Measurements from ENCODE around the gene TMEM234.
A peak's percentile ranks its signal among the peaks of the same experiment; 100 is the strongest.

TMEM234 gene

DNA sequence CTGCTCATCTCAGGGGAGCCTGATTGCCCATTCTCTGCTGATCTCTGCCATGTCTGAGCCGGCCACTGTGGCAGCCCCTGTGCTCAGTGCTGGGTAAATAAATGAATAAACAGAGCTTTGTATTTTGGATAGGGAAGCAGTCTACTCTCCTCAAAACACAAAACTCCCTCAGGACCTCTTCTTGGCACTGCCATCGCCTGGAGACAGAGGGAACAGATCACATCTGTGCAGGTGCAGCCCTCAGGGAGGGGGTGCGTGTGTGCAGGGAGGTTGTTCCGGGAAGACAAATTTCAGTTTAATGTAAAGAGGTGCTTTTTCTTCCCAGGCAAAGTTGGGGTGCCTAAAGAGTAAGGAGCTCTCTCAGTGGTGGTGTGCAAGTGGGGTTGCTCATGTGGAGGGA lies 17.2 kb upstream of the TMEM234 start:
- no peak for DNase-seq

DNA sequence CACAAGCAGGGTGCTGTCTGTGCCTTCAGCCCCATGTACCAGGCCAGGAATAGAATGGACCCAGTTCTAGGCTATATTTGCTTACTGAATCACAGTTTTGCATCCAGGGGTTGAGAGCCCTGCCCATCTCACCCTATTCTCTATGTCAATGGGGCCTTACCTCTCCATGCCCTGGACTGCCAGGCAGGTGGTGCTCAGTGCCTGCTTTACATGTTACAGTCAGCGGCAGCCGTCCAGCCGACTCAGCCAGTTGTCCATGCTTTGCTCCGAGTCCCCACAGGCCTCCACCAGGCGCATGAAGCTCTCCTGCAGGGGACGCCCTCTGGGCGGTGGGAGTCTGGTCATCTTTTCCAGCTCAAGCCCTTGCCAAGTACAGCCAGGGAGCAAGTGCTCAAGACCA lies 12.6 kb upstream of the TMEM234 start:
- DNase-seq: no peak

GRCh38 chr1:32232558-32233304 lies 10.6 kb upstream of the TMEM234 start:
- no peak for DNase-seq

GRCh38 chr1:32231843-32232432 lies 9.8 kb upstream of the TMEM234 start:
- no peak for DNase-seq

DNA sequence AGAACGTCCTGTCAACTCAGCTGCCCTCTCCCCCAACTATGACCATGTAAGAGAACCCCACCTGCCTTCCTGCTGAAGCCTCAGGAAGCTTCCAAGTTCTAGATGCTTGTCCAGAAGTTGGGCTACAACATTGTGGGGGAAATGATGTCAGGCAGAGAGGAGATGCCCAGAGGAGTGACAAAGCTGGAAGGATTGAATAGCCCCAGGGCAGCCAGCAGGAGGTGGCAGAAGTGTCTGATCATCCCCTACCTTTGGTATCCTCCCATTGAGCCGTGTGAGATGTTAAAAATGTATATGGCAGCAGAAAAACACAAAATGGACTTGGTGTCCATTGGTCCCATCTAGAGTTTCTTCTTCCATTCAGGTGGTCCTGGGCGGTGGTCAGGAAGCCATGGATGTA lies 6.6 kb upstream of the TMEM234 start:
- DNase-seq: no peak

DNA sequence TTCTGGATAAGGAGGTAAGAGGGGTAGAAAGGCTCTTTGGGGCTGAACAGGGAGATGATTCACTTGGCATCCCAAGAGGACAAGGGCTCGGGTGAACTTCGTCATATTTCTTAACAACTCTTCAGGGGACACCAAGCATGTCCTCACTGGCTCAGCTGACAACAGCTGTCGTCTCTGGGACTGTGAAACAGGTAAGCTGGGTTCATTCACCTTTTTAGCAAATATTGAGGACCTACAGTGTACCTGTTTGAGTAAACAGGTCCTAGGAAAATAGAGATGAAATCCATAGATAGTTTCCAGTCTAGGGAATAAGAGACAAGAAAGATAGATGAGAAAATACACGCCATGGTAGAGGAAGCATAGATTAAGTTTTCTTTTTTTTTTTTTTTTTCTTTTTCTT lies 2.1 kb upstream of the TMEM234 start:
- DNase-seq: no peak

- no peak for DNase-seq
Observed at GRCh38 chr1:32223683-32224082, 1.5 kb upstream of the TMEM234 start.

DNA sequence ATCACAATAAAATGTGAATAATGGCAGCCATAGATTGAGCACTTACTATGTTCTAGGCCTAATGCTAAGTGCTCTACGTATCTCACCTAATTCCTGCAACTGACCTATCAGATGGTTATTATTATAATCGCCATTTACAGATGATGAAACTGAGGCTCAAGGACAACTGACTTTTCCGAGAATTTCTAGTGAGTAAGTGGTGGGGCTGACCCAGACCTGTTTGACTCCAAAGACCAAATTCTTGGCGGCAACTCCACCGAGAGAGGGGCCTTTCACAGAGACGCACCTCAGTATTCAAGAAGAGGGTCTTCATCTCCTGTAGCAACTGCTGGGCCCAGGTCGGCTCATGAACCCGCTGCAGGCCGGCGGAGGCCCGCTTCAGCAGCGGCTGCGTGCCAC lies 573 bp downstream of the TMEM234 start:
- DNase-seq: no peak

- no peak for DNase-seq
Observed at GRCh38 chr1:32220746-32221580, 1.2 kb downstream of the TMEM234 start.

DNA sequence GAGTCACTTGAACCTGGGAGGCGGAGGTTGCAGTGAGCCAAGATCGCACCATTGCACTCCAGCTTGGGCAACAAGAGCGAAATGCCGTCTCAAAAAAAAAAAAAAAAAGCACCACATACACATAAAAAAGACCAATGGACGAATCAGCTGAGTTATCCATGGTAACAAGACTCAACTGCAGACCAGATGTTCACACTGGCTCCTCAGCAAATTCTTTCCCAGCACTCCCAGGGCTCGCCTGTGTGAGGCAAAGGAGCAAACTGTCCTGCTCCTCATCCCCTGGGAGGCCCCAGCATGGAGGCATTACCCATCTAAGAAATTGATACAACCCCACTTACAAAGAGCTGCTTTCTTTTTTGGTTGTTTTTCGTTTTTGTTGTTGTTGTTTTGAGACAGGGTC lies 3.1 kb downstream of the TMEM234 start:
- no peak for DNase-seq

GRCh38 chr1:32216566-32216965 lies 5.6 kb downstream of the TMEM234 start:
- DNase-seq: no peak

DNA sequence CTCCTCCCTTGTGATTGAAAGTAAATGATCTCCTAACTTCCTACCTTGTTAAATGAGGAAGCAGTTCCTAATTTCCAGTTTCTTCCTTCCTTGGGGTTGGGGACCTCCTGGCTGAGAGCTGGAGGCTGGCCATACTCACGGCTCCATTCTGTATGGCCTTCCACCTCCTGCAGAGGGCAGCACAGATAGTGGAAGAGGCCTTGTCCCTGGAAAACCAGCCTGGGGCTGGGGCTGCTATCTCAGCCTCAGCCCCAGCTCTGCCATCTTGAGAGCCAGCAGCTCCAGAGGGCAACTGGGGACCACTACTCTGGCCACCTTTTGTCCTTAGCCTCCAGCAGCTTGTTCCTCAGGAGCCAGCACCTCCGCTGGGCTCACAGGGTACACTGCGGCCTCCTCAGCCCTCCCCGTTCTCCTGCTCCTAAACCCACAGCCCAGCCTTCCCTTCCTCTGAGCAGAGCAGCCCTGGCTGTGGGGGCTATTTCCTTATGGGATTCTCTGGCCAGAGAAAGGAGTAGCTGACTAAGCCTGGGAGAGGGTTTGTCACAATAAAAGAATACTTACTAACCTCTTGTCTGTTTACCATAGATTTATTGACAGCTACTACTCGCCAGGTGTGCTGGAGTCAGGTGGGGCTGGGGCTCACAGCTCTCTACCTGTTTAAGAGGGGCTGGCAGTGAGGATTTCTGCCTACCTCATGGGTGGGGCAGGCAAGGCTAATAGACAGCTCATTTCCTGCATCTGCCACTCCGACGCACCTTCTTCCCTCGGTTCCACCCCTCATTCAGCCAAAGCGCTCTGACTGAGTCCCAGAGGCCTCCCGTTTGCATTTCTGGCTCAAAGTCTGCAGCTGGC lies 6.3 kb downstream of the TMEM234 start:
- DNase-seq: peak; percentile 70

GRCh38 chr1:32208891-32209328 lies 13.2 kb downstream of the TMEM234 start, which contains the start of gene DCDC2B:
DCDC2B (plus strand) TSS chr1:32209089; CDS start chr1:32209094, 5 bp downstream.
- no peak for DNase-seq

DNA sequence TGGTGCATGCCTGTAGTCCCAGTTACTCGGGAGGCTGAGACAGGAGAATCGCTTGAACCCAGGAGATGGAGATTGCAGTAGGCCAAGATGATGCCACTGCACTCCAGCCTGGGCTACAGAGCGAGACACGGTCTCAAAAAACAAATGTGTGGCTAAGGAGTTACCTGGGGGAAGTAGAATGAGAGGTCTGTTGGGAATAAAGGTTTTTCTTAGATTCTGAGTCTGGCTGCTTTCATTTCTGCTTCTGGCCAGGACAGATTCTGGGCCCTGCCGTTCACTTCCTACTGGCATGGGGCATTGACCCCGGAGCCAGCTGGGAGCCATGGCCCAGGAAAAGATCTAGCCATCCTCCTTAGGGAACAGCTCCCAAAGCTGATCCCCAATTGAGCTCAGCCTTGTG lies 13.7 kb downstream of the TMEM234 start:
- no peak for DNase-seq

GRCh38 chr1:32205401-32206370 lies 16.5 kb downstream of the TMEM234 start, which contains the start of gene IQCC:
IQCC (plus strand) TSS chr1:32205671; CDS start chr1:32205682, 11 bp downstream.
- peak; percentile 90 for DNase-seq

GRCh38 chr1:32204943-32205361 lies 17.2 kb downstream of the TMEM234 start:
- DNase-seq: no peak

- peak; percentile 79 for DNase-seq
Observed at GRCh38 chr1:32201011-32201855, 20.9 kb downstream of the TMEM234 start.

DNA sequence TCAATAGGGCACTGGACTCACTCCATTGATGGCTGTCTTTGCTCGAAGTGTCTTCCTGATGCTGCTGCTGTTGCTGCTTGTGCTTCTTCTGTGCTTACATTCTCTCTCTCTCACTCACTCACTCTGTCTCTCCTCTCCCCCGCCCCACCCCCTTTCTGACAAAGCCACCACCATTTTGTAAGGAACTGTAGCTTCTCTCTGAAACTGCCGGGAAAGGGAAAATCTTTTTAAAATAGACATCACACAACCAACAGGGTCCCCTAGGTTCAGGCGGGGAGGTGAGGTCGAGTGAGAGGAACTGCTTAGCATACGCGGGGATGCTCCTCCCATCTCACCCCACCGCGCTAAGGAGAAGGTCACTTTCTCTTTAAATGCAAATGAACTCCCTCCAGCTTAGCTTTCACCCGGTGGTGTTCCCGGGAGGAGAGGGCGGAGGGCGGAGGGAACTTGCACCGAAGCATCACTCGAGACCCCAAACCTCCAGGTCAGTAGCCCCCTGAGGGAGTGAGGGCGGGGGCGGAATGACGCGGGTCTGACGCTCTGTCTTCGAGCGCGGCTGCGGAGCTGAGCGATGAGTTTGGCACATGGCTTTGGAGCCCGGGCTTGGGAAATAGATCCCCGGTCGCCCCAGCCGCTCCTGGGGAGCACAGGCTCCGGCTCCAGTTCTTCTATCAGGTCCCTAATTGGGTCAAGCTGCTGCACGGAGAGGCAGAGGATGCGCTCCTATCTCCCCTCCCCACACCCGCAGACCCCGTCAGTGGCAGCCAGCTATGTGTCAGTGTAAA lies 21.7 kb downstream of the TMEM234 start, which contains the start of gene CCDC28B:
TSS of gene CCDC28B (plus strand) at position 370 of the 785 bp plus-strand sequence. CDS start 1,341 bp downstream, outside the sequence.
- peak; percentile 87 for DNase-seq

- no peak for DNase-seq
Observed at GRCh38 chr1:32199717-32200072, 22.5 kb downstream of the TMEM234 start.

Data from right forelimb (tissue), 1 donor.